HEK293 (cell line): ENCODE measurements around the gene PSMD6.

Experiments used
- CTCF ChIA-PET: fragments of 350-600 bp; formaldehyde crosslinking; extraction: SDS; loops from one replicate; lab custom pipeline; 2021; ENCODE audit warnings: antibody characterized with exemption; lab: Yijun Ruan, JAX
- POLR2A ChIA-PET: fragments of 300-600 bp; formaldehyde crosslinking; extraction: SDS; loops from one replicate; lab custom pipeline; 2020; ENCODE audit warnings: antibody characterized with exemption, inconsistent platforms; lab: Yijun Ruan, JAX
- H3K27ac ChIP-seq: fragments of 200-500 bp; sonication (Bioruptor generic); 2 replicates; pipeline ENCODE4 v1.5.1; 2014; ENCODE audit warnings: low read depth, low read length, control low read depth, inconsistent platforms; ENCODE audit errors: extremely low read depth
- H3K36me3 ChIP-seq, 2 experiments: fragments of 200-500 bp in 1 of 2; sonication (Bioruptor generic) in 1 of 2; 1 replicate in 1 of 2; 2 replicates in 1 of 2; pipeline ENCODE4 v1.5.1; 2014 to 2017; ENCODE audit warnings: inconsistent platforms in 2 of 2, low read length in 2 of 2; ENCODE audit not compliant: control insufficient read depth in 2 of 2, insufficient read depth in 1 of 2
- H3K4me1 ChIP-seq: fragments of 200-500 bp; sonication (Bioruptor generic); 2 replicates; pipeline ENCODE4 v1.5.1; 2014; ENCODE audit warnings: mild to moderate bottlenecking, low read length, inconsistent platforms; ENCODE audit not compliant: control insufficient read depth, insufficient read depth
- H3K4me3 ChIP-seq: 2 replicates; pipeline ENCODE4 v1.5.1; 2011; ENCODE audit warnings: low read depth, mild to moderate bottlenecking, control low read depth, low read length, moderate library complexity
- H3K9me3 ChIP-seq: fragments of 200-500 bp; sonication (Bioruptor generic); 2 replicates; pipeline ENCODE4 v1.5.1; 2014; ENCODE audit warnings: low read depth, low read length, inconsistent platforms; ENCODE audit not compliant: control insufficient read depth, insufficient read depth
- BCL6B ChIP-seq: fragments of 450-650 bp; formaldehyde crosslinking; IDR thresholded peaks from 2 replicates; pipeline ENCODE4 v1.5.1; 2017; ENCODE audit warnings: missing biosample characterization, missing genetic modification characterization
- ELK4 ChIP-seq: IDR thresholded peaks from 2 replicates; pipeline ENCODE4 v1.6.1; 2011; ENCODE audit warnings: mild to moderate bottlenecking, low read depth, low read length, borderline replicate concordance
- MYNN ChIP-seq: fragments of 450-650 bp; formaldehyde crosslinking; IDR thresholded peaks from 2 replicates; pipeline ENCODE4 v1.5.1; 2016; ENCODE audit warnings: missing biosample characterization, missing genetic modification characterization, borderline replicate concordance
- PRDM4 ChIP-seq: fragments of 450-650 bp; formaldehyde crosslinking; IDR thresholded peaks from 2 replicates; pipeline ENCODE4 v1.5.1; 2017; ENCODE audit warnings: missing biosample characterization, missing genetic modification characterization
- PRDM6 ChIP-seq: fragments of 450-650 bp; formaldehyde crosslinking; IDR thresholded peaks from 2 replicates; pipeline ENCODE4 v1.5.1; 2017; ENCODE audit warnings: missing biosample characterization, missing genetic modification characterization
- SP7 ChIP-seq: fragments of 450-650 bp; formaldehyde crosslinking; IDR thresholded peaks from 2 replicates; pipeline ENCODE4 v1.5.1; 2016; ENCODE audit warnings: missing biosample characterization, missing genetic modification characterization
- ZBTB1 ChIP-seq: fragments of 450-650 bp; formaldehyde crosslinking; IDR thresholded peaks from 2 replicates; pipeline ENCODE4 v1.5.1; 2016; ENCODE audit warnings: missing biosample characterization, missing genetic modification characterization
- ZBTB44 ChIP-seq: fragments of 450-650 bp; IDR thresholded peaks from 2 replicates; pipeline ENCODE4 v1.5.1; 2018; ENCODE audit warnings: missing biosample characterization, mild to moderate bottlenecking, missing genetic modification characterization
- ZNF157 ChIP-seq: fragments of 450-650 bp; formaldehyde crosslinking; IDR thresholded peaks from 2 replicates; pipeline ENCODE4 v1.5.1; 2016; ENCODE audit warnings: missing biosample characterization, missing genetic modification characterization
- ZNF16 ChIP-seq: fragments of 450-650 bp; formaldehyde crosslinking; IDR thresholded peaks from 2 replicates; pipeline ENCODE4 v1.5.1; 2016; ENCODE audit warnings: low read depth, missing biosample characterization, missing genetic modification characterization
- ZNF184 ChIP-seq: fragments of 450-650 bp; IDR thresholded peaks from 2 replicates; pipeline ENCODE4 v1.5.1; 2018; ENCODE audit warnings: missing biosample characterization, mild to moderate bottlenecking, missing genetic modification characterization
- ZNF280C ChIP-seq: fragments of 450-650 bp; formaldehyde crosslinking; IDR thresholded peaks from 2 replicates; pipeline ENCODE4 v1.5.1; 2016; ENCODE audit warnings: missing biosample characterization, missing genetic modification characterization
- ZNF280D ChIP-seq: fragments of 450-650 bp; formaldehyde crosslinking; IDR thresholded peaks from 2 replicates; pipeline ENCODE4 v1.5.1; 2016; ENCODE audit warnings: missing biosample characterization, missing genetic modification characterization
- ZNF366 ChIP-seq: fragments of 450-650 bp; formaldehyde crosslinking; conservative IDR thresholded peaks from 2 replicates; pipeline ENCODE4 v1.5.1; 2016; ENCODE audit warnings: missing biosample characterization, missing genetic modification characterization
- ZNF416 ChIP-seq: fragments of 450-650 bp; formaldehyde crosslinking; IDR thresholded peaks from 2 replicates; pipeline ENCODE4 v1.5.1; 2016; ENCODE audit warnings: missing biosample characterization, missing genetic modification characterization
- ZNF514 ChIP-seq: fragments of 450-650 bp; formaldehyde crosslinking; IDR thresholded peaks from 2 replicates; pipeline ENCODE4 v1.5.1; 2016; ENCODE audit warnings: missing biosample characterization, missing genetic modification characterization
- ZNF600 ChIP-seq: fragments of 450-650 bp; formaldehyde crosslinking; IDR thresholded peaks from 2 replicates; pipeline ENCODE4 v1.5.1; 2016; ENCODE audit warnings: missing biosample characterization, missing genetic modification characterization

The PSMD6 gene

GRCh38 chr3:63972196-63972595 is 51.1 kb downstream of the PSMD6 start (continued):
- TF ChIP-seq ZNF280C (tag by site-specific recombination) (no peak), ZNF514 (tag by site-specific recombination) (no peak), BCL6B (tag by site-specific recombination) (0 out of 2 replicates have a peak, but pooled peaks have one; percentile 26), ZNF366 (tag by site-specific recombination) (0 out of 2 replicates have a peak, but pooled peaks have one; percentile 16), ZNF280D (tag by site-specific recombination) (no peak), ZNF416 (tag by site-specific recombination) (no peak), ZBTB1 (tag by site-specific recombination) (no peak), ZNF600 (tag by site-specific recombination) (0 out of 2 replicates have a peak, but pooled peaks have one; percentile 26), ZNF16 (tag by site-specific recombination) (no peak), ELK4 (no peak), SP7 (tag by site-specific recombination) (peak; percentile 25; the same call in 1 of the 2 replicates), ZBTB44 (tag by site-specific recombination) (peak; percentile 78), ZNF184 (tag by site-specific recombination) (no peak)

- Histone ChIP-seq H3K4me3 (no peak overlapping the region), H3K4me1 (peaks cover 24% of the 10 kb centered on the region), H3K27ac (no peak overlapping the region), H3K9me3 (no peaks in the 10 kb centered on the region)
- CTCF ChIA-PET: interaction anchor here (0.6 kb wide), 1 partner anchor 23 kb away, joined by 4 read pairs; no protein-coding TSS in a partner anchor
- TF ChIP-seq ZNF157 (tag by site-specific recombination) (no peak), PRDM4 (tag by site-specific recombination) (peak; percentile 86), MYNN (tag by site-specific recombination) (peak; percentile 70; the same call in 1 of the 2 replicates), PRDM6 (peak; percentile 51)
- TF ChIP-seq, all 188 proteins: peak for 3
- POLR2A ChIA-PET: no interaction called here
- H3K36me3 ChIP-seq: peaks cover 0 to 4% of the 10 kb centered on the region in 2 experiments; a peak in 1 of 3 replicates
Measured at GRCh38 chr3:63970631-63971475, 52.4 kb downstream of the PSMD6 start.
